Right lobe of liver (tissue), 6 donors: ENCODE data around the gene APOC3. TPM values are rescaled to one million over a fixed set of nuclear protein-coding genes. Genes with fewer than 3 reads are reported as not detected.
A peak's percentile ranks its signal among the peaks of the same experiment; 100 is the strongest.

Experiments used
- ATAC-seq, 4 donors: fragments of 200-7000 bp; cut with Tn5 transposase; one replicate each; pipeline ENCODE4 v1.9.1; 2020; ENCODE audit warnings: mild to moderate bottlenecking in 4 of 4, moderate library complexity in 4 of 4
- DNase-seq, 3 donors: peaks; one replicate each; pipeline ENCODE4 v3.0.0-alpha.2; 2020
- H3K27ac ChIP-seq, 3 donors: fragments of 200-600 bp; one replicate each; pipeline ENCODE4 v1.8.0; 2022
- H3K27me3 ChIP-seq, 2 donors: fragments of 200-600 bp; one replicate each; pipeline ENCODE4 v1.8.0; 2022
- H3K36me3 ChIP-seq, 4 donors: fragments of 200-600 bp; sonication (generic) in 1 of 4; one replicate each; pipeline versions ENCODE4 v1.5.1 to v1.8.0; 2017 to 2022; ENCODE audit warnings: control low read depth in 1 of 4
- H3K4me1 ChIP-seq, 4 donors: fragments of 200-600 bp; sonication (generic) in 1 of 4; one replicate each; pipeline versions ENCODE4 v1.5.1 to v1.8.0; 2017 to 2022; ENCODE audit warnings: control low read depth in 1 of 4
- H3K4me3 ChIP-seq, 3 donors: fragments of 200-600 bp; one replicate each; pipeline ENCODE4 v1.8.0; 2022
- H3K9me3 ChIP-seq, 4 donors: fragments of 200-600 bp; sonication (generic) in 1 of 4; one replicate each; pipeline versions ENCODE4 v1.5.1 to v1.8.0; 2017 to 2022; ENCODE audit warnings: control low read depth in 1 of 4
- CTCF ChIP-seq, 4 donors: fragments of 200-600 bp in 3 of 4; fragments of 450-650 bp in 1 of 4; IDR thresholded peaks; one replicate each; pipeline versions ENCODE4 v1.5.1 to v1.8.0; 2016 to 2022; ENCODE audit warnings: antibody characterized with exemption in 4 of 4, mild to moderate bottlenecking in 2 of 4
- POLR2A ChIP-seq: fragments of 450-650 bp; IDR thresholded peaks from one replicate; pipeline ENCODE4 v1.6.1; 2017; ENCODE audit warnings: antibody characterized with exemption, mild to moderate bottlenecking
- WGBS: methylation state at CpG from one replicate; pipeline ENCODE4 v1.1.6; 2018; ENCODE audit warnings: low coverage, low lambda C conversion rate; ENCODE audit not compliant: insufficient coverage; ENCODE audit errors: missing lambda C conversion rate; 5-methylcytosine and 5-hydroxymethylcytosine counted together
- intact Hi-C, 2 donors: fragments of 100-400 bp; cut with DNase I; formaldehyde crosslinking; loops; one replicate each; pipeline versions ENCODE4 v1.11.2 to v1.14.1; 2022
- total RNA-seq, 6 experiments: library from RNA; depleted of rRNA in 2 of 6; stranded (reverse); fragments of >200 nt in 2 of 6; fragmentation: NEBNext Ultra II Directional in 3 of 6; extraction: Animal tissue kit (Norgen Biotek cat#: 25700) in 3 of 6; gene quantifications; one replicate each; pipeline versions ENCODE4 v1.1.0 to v1.2.4, GENCODE V29; 2016 to 2023
- donor health status: DM: no; HTN: yes; CAD: no.
- donor health status: DM: no; HTN: no; CAD: no.
- donor health status: DM: no; HTN: no; CAD: no.
- donor health status: DM: no; HTN: yes; CAD: no.
- donor health status: DM: no; HTN: yes; CAD: no.

APOC3 gene
- total RNA-seq, 6 experiments from 2014 or later = 4,225 to 15,106 (median 9,815) TPM

- Histone ChIP-seq H3K36me3 (peaks cover 0 to 7% (median 0%) of the 10 kb centered on the region in 4 donors), H3K9me3 (no peaks in the 10 kb centered on the region), H3K4me1 (peaks cover 0 to 50% (median 5%) of the 10 kb centered on the region in 4 donors), H3K27ac (peak overlapping the region; percentile 34 to 83 (median 73)), H3K4me3 (peak overlapping the region in 2 of 3 donors; percentile 82 to 90), H3K27me3 (no peaks in the 10 kb centered on the region)
- TF ChIP-seq CTCF (IDR thresholded peaks at IDR 0.05) (no peak), POLR2A (peak; percentile 80)
- peak; percentile 44 to 94 (median 87) for DNase-seq
- ATAC-seq = peak; percentile 61 to 72 (median 68)
- intact Hi-C loops = loop anchor here in 1 of 2 donors (5.0 kb wide), 1 partner anchor 45 kb away; the partner anchor contains the start of gene APOA1
- WGBS = 27% methylated on average over 6 of the region's 8 CpGs
These were observed 37.4 kb upstream of the APOC3 start for GRCh38 chr11:116792144-116792868.

DNA sequence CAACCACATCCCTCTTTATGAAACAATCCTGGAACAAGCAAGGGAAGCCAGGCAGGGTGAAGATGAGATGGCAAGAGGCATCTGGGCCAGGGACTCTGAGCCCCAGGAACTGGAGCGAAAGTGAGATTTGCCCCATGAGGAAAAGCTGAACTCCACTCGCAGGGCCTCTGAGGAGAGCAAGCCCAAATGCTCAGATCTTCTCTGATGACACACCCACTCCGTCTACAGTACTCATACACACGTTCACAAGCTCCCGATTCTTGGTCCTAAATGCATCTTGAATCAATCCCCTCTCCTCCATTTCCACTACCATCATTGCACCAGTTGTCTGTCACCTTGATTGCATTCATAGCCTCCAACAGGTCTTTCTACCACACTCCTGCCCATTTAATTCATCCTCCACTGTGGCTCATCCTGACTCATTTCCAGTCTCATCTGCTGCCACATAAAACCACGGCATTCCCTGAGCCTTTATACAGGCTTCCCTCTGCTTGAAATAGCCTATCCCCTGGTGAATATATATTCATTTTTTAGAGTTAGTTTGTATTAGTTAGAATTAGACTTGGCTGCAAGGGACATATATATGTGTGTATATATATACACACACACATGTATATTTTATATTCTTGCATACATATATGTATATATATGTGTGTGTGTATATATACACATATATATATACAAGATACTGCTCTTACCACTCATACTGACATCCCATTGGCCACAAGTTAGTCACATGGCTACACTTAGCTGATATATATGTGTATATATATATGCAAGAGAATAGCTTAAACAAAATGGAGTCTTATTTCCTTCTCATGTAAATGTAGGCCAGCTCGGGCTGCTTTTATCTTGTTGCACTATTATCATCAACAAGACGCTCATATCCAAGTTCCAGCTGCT lies 36.6 kb upstream of the APOC3 start:
- intact Hi-C loops = loop anchor here in 1 of 2 donors (5.0 kb wide), 1 partner anchor 44 kb away; the partner anchor contains the start of gene APOA1
- 32% methylated on average over 6 of the region's 8 CpGs for whole genome bisulfite sequencing
- no peak for ATAC-seq

DNA sequence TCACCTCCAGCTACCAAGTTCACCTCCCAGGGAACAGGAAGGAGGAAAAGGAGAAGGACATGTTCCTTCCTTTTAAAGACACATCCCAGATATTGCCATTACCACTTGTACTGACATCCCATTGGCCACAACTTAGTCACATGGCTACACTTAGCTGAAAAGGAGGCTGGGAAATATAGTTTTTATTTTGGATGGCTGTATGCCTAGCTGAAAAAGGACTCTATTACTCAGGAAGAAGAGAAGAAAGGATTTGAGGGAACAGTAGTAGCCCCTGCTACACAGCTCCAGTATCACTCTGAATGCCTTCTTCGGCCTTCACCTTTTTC lies 36.0 kb upstream of the APOC3 start:
- DNase-seq (no peak), ATAC-seq (no peak)
- no peaks in the 10 kb centered on the region for H3K27me3 ChIP-seq
- H3K9me3 ChIP-seq = no peaks in the 10 kb centered on the region
- H3K4me3 ChIP-seq = no peak overlapping the region
- peaks cover 0 to 53% (median 7%) of the 10 kb centered on the region in 4 donors for H3K4me1 ChIP-seq
- no peak for TF ChIP-seq CTCF (IDR thresholded peaks at IDR 0.05)
- no peak for TF ChIP-seq POLR2A
- H3K36me3 ChIP-seq = peaks cover 0 to 7% (median 0%) of the 10 kb centered on the region in 4 donors
- WGBS = no CpG with 5 or more reads among the region's 1 CpG
- no peak overlapping the region for H3K27ac ChIP-seq
- intact Hi-C loops = loop anchor here in 1 of 2 donors (5.0 kb wide), 1 partner anchor 44 kb away; the partner anchor contains the start of gene APOA1

More for the DNA sequence above, 36.6 kb upstream of the APOC3 start:
- Histone ChIP-seq H3K4me1 (peaks cover 0 to 57% (median 7%) of the 10 kb centered on the region in 4 donors), H3K4me3 (peak overlapping the region in 2 of 3 donors; percentile 14 to 82), H3K27ac (peak overlapping the region in 2 of 3 donors; percentile 73 to 83), H3K9me3 (no peaks in the 10 kb centered on the region), H3K36me3 (peaks cover 0 to 7% (median 0%) of the 10 kb centered on the region in 4 donors), H3K27me3 (no peaks in the 10 kb centered on the region)
- no peak for DNase-seq
- no peak for TF ChIP-seq CTCF (IDR thresholded peaks at IDR 0.05)
- no peak for TF ChIP-seq POLR2A

- Histone ChIP-seq H3K4me1 (peaks cover 0 to 44% (median 7%) of the 10 kb centered on the region in 4 donors), H3K27me3 (no peaks in the 10 kb centered on the region), H3K9me3 (no peaks in the 10 kb centered on the region), H3K27ac (no peak overlapping the region), H3K4me3 (no peak overlapping the region), H3K36me3 (peaks cover 0 to 5% (median 0%) of the 10 kb centered on the region in 4 donors)
- TF ChIP-seq POLR2A (no peak), CTCF (IDR thresholded peaks at IDR 0.05) (no peak)
- no peak for DNase-seq
- 57% methylated on average over 1 of the region's 2 CpGs for WGBS
- intact Hi-C loops = loop anchor here in 1 of 2 donors (5.0 kb wide), 1 partner anchor 42 kb away; the partner anchor contains the start of gene APOA1
- no peak for ATAC-seq
These were observed 34.9 kb upstream of the APOC3 start for GRCh38 chr11:116794851-116795250.
